Left lung (tissue), 10 donors: ENCODE results near the gene HMX1. TPM values are rescaled to one million over a fixed set of nuclear protein-coding genes. Genes with fewer than 3 reads are reported as not detected.

ENCODE experiments used
- ATAC-seq: fragments of 200-7000 bp; cut with Tn5 transposase; one replicate; pipeline ENCODE4 v1.9.1; 2020; ENCODE audit warnings: moderate library complexity
- DNase-seq, 4 donors: peaks; one replicate each; pipeline ENCODE4 v3.0.0-alpha.2; 2013 to 2020
- H3K27ac ChIP-seq, 2 donors: fragments of 200-600 bp; sonication (generic) in 1 of 2; one replicate each; pipeline versions ENCODE4 v1.5.0 to v1.8.0; 2020 to 2021
- H3K27me3 ChIP-seq, 2 donors: fragments of 200-600 bp; sonication (generic) in 1 of 2; one replicate each; pipeline versions ENCODE4 v1.5.0 to v1.8.0; 2020 to 2021
- H3K36me3 ChIP-seq, 2 donors: fragments of 200-600 bp; sonication (generic) in 1 of 2; one replicate each; pipeline versions ENCODE4 v1.5.0 to v1.8.0; 2020 to 2021
- H3K4me1 ChIP-seq, 2 donors: fragments of 200-600 bp; one replicate each; pipeline ENCODE4 v1.8.0; 2021
- H3K4me3 ChIP-seq, 2 donors: fragments of 200-600 bp; sonication (generic) in 1 of 2; one replicate each; pipeline versions ENCODE4 v1.5.0 to v1.8.0; 2020 to 2021; ENCODE audit warnings: mild to moderate bottlenecking in 1 of 2
- H3K9me3 ChIP-seq, 2 donors: fragments of 200-600 bp; sonication (generic) in 1 of 2; one replicate each; pipeline versions ENCODE4 v1.5.0 to v1.8.0; 2020 to 2021
- CTCF ChIP-seq, 2 donors: fragments of 200-600 bp; sonication (generic) in 1 of 2; IDR thresholded peaks; one replicate each; pipeline versions ENCODE4 v1.5.0 to v1.8.0; 2021; ENCODE audit warnings: antibody characterized with exemption in 2 of 2
- intact Hi-C, 2 donors: fragments of 100-400 bp; cut with DNase I; formaldehyde crosslinking; loops; one replicate each; pipeline versions ENCODE4 v1.11.2 to v1.14.2; 2022
- polyA plus RNA-seq, 6 donors: library from polyadenylated mRNA; unstranded; fragments of 120-200 nt; gene quantifications; one replicate each; pipeline ENCODE4 v1.2.1, GENCODE V29; 2013; ENCODE audit not compliant: insufficient read length in 6 of 6
- total RNA-seq, 2 donors: library from RNA; stranded (reverse); fragmentation: NEBNext Ultra II Directional; extraction: Animal tissue kit (Norgen Biotek cat#: 25700); gene quantifications; one replicate each; pipeline ENCODE4 v1.2.1, GENCODE V29; 2021
- donor health status: DM: no; HTN: yes; CAD: no.
- donor health status: DM: no; HTN: no; CAD: no.

The HMX1 gene
- total and polyA plus RNA-seq, 8 donors = not detected

- no peak for ATAC-seq
- peak in 1 of 4 donors; percentile 71 for DNase-seq
- Histone ChIP-seq H3K36me3 (no peaks in the 10 kb centered on the region), H3K27ac (no peak overlapping the region), H3K4me3 (no peak overlapping the region), H3K9me3 (no peaks in the 10 kb centered on the region), H3K4me1 (peaks cover 0 to 1% of the 10 kb centered on the region in 2 donors), H3K27me3 (peaks cover 96 to 100% of the 10 kb centered on the region in 2 donors)
- no peak for TF ChIP-seq CTCF (IDR thresholded peaks at IDR 0.05)
- intact Hi-C loops = no loop called here
Measured at GRCh38 chr4:8866828-8867623, 4.6 kb downstream of the HMX1 start.

- ATAC-seq = no peak
Measured at GRCh38 chr4:8866421-8866820, 5.2 kb downstream of the HMX1 start.

GRCh38 chr4:8865681-8866310 lies 5.8 kb downstream of the HMX1 start:
- no peaks in the 10 kb centered on the region for H3K9me3 ChIP-seq
- H3K4me3 ChIP-seq = no peak overlapping the region
- ATAC-seq = no peak
- H3K36me3 ChIP-seq = no peaks in the 10 kb centered on the region
- TF ChIP-seq CTCF (IDR thresholded peaks at IDR 0.05) = no peak
- peak in 1 of 4 donors; percentile 57 for DNase-seq
- intact Hi-C loops = no loop called here
- peaks cover 0 to 7% of the 10 kb centered on the region in 2 donors for H3K4me1 ChIP-seq
- H3K27me3 ChIP-seq = peaks cover 100% of the 10 kb centered on the region in 2 donors
- H3K27ac ChIP-seq = no peak overlapping the region

More at GRCh38 chr4:8866421-8866820, 5.2 kb downstream of the HMX1 start:
- H3K36me3 ChIP-seq = no peaks in the 10 kb centered on the region
- peak in 1 of 4 donors; percentile 26 for DNase-seq
- H3K27ac ChIP-seq = no peak overlapping the region
- intact Hi-C loops = no loop called here
- H3K9me3 ChIP-seq = no peaks in the 10 kb centered on the region
- H3K4me1 ChIP-seq = peaks cover 0 to 1% of the 10 kb centered on the region in 2 donors
- TF ChIP-seq CTCF (IDR thresholded peaks at IDR 0.05) = no peak
- H3K27me3 ChIP-seq = peaks cover 100% of the 10 kb centered on the region in 2 donors
- H3K4me3 ChIP-seq = no peak overlapping the region

GRCh38 chr4:8864912-8865680 lies 6.5 kb downstream of the HMX1 start:
- TF ChIP-seq CTCF (IDR thresholded peaks at IDR 0.05) = no peak
- Histone ChIP-seq H3K9me3 (no peaks in the 10 kb centered on the region), H3K4me1 (peaks cover 0 to 7% of the 10 kb centered on the region in 2 donors), H3K36me3 (no peaks in the 10 kb centered on the region), H3K4me3 (no peak overlapping the region), H3K27ac (no peak overlapping the region), H3K27me3 (peaks cover 100% of the 10 kb centered on the region in 2 donors)
- intact Hi-C loops = no loop called here
- ATAC-seq (no peak), DNase-seq (peak in 1 of 4 donors; percentile 53)
